ENCODE measurements around the gene PPP2R3A. TPM values are rescaled to one million over a fixed set of nuclear protein-coding genes. Genes with fewer than 3 reads are reported as not detected.

PPP2R3A gene
- total RNA-seq, 5 donors from 2014 or later (not counting 1 experiment from before 2014, with no cell fraction given), result 0.19 to 0.95 (median 0.30) TPM

GRCh38 chr3:136177876-136178275 is 212.3 kb downstream of the PPP2R3A start:
- no peaks in the 10 kb centered on the region for H3K27me3 ChIP-seq (replicated peaks in 1 of 2; ENCODE audit: control insufficient read depth in 2 of 2, extremely low read depth in 1 of 2, insufficient read depth in 2 of 2, low read length in 1 of 2)
- Mint-ChIP-seq H3K4me1 (peaks cover 61 to 70% (median 67%) of the 10 kb centered on the region in 3 donors), H3K27me3 (no peaks in the 10 kb centered on the region), H3K9me3 (no peaks in the 10 kb centered on the region), H3K4me3 (peak overlapping the region in 1 of 3 donors; percentile 60), H3K27ac (no peak overlapping the region), H3K36me3 (peaks cover 6% of the 10 kb centered on the region)
- ChIA-PET CTCF (interaction anchor here in 1 of 2 donors (0.7 to 1.4 kb wide), 2 partner anchors 18 to 575 kb away, joined by 3 read pairs; partner anchors contain the start of genes MSL2 and STAG1), POLR2A (interaction anchor here in 1 of 2 donors (0.6 kb wide), 1 partner anchor 26 kb away, joined by 4 read pairs; no protein-coding TSS in a partner anchor)
- ATAC-seq (replicated peaks in 1 of 4) (no peak), DNase-seq (no peak)
- H3K4me3 ChIP-seq (ENCODE audit: control insufficient read depth in 1 of 2, extremely low read depth in 1 of 2, low read length in 1 of 2), result no peak overlapping the region
- no CpG with 5 or more reads among the region's 4 CpGs for WGBS (ENCODE audit: insufficient coverage)
- H3K27ac ChIP-seq (ENCODE audit: low read length), result no peak overlapping the region
- H3K4me1 ChIP-seq (ENCODE audit: control insufficient read depth in 1 of 2, extremely low read depth in 1 of 2, insufficient read depth in 2 of 2, low read length in 2 of 2), result peaks cover 18 to 54% of the 10 kb centered on the region in 2 experiments
- no peaks in the 10 kb centered on the region for H3K9me3 ChIP-seq
- no peaks in the 10 kb centered on the region for H3K36me3 ChIP-seq (ENCODE audit: control insufficient read depth in 2 of 2, extremely low read depth in 1 of 2, insufficient read depth in 1 of 2, low read length in 1 of 2)

DNA sequence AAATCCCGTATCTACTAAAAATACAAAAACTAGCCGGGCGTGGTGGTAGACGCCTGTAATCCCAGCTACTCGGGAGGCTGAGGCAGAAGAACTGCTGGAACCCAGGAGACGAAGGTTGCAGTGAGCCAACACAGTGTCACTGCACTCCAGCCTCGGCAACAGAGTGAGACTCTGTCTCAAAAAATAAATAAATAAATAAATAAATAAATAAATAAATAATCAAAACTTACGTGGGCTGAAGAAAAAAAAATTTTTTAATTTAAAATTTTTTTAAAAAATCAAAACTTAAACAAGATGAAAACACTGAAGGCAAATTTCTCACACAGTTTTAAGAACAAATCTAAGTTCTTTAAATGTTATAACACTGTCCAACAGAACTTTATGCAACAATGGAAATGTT is 216.2 kb downstream of the PPP2R3A start:
- ChIA-PET CTCF (interaction anchor here (0.6 kb wide), 3 partner anchors 8 to 738 kb away, joined by 3 read pairs; no protein-coding TSS in a partner anchor), POLR2A (interaction anchor here (0.8 to 1.3 kb wide), 4 partner anchors 10 to 16 kb away, joined by 3 to 6 read pairs (median 3); no protein-coding TSS in a partner anchor)
- H3K27ac ChIP-seq (ENCODE audit: low read length), result no peak overlapping the region
- Mint-ChIP-seq H3K27ac (no peak overlapping the region), H3K36me3 (peaks cover 4% of the 10 kb centered on the region), H3K9me3 (no peaks in the 10 kb centered on the region), H3K4me1 (peaks cover 86 to 90% (median 87%) of the 10 kb centered on the region in 3 donors), H3K27me3 (no peaks in the 10 kb centered on the region), H3K4me3 (peak overlapping the region in 1 of 3 donors; percentile 88)
- no peaks in the 10 kb centered on the region for H3K9me3 ChIP-seq
- DNase-seq (no peak), ATAC-seq (replicated peaks in 1 of 4) (no peak)
- H3K27me3 ChIP-seq (replicated peaks in 1 of 2; ENCODE audit: control insufficient read depth in 2 of 2, extremely low read depth in 1 of 2, insufficient read depth in 2 of 2, low read length in 1 of 2), result no peaks in the 10 kb centered on the region
- no peaks in the 10 kb centered on the region for H3K36me3 ChIP-seq (ENCODE audit: control insufficient read depth in 2 of 2, extremely low read depth in 1 of 2, insufficient read depth in 1 of 2, low read length in 1 of 2)
- WGBS (ENCODE audit: insufficient coverage), result 100% methylated on average over 1 of the region's 8 CpGs
- no peak overlapping the region for H3K4me3 ChIP-seq (ENCODE audit: control insufficient read depth in 1 of 2, extremely low read depth in 1 of 2, low read length in 1 of 2)
- peaks cover 23 to 59% of the 10 kb centered on the region in 2 experiments for H3K4me1 ChIP-seq (ENCODE audit: control insufficient read depth in 1 of 2, extremely low read depth in 1 of 2, insufficient read depth in 2 of 2, low read length in 2 of 2)

- Mint-ChIP-seq H3K4me1 (peaks cover 88 to 94% (median 91%) of the 10 kb centered on the region in 3 donors), H3K27me3 (no peaks in the 10 kb centered on the region), H3K27ac (peak overlapping the region in 1 of 2 donors; percentile 52), H3K4me3 (peak overlapping the region in 1 of 3 donors; percentile 88), H3K36me3 (peaks cover 4% of the 10 kb centered on the region), H3K9me3 (no peaks in the 10 kb centered on the region)
- no CpG with 5 or more reads among the region's 2 CpGs for WGBS (ENCODE audit: insufficient coverage)
- no peak overlapping the region for H3K27ac ChIP-seq (ENCODE audit: low read length)
- no peak for DNase-seq
- H3K4me3 ChIP-seq (ENCODE audit: control insufficient read depth in 1 of 2, extremely low read depth in 1 of 2, low read length in 1 of 2), result no peak overlapping the region
- no peaks in the 10 kb centered on the region for H3K9me3 ChIP-seq
- H3K4me1 ChIP-seq (ENCODE audit: control insufficient read depth in 1 of 2, extremely low read depth in 1 of 2, insufficient read depth in 2 of 2, low read length in 2 of 2), result peaks cover 28 to 66% of the 10 kb centered on the region in 2 experiments
- H3K27me3 ChIP-seq (replicated peaks in 1 of 2; ENCODE audit: control insufficient read depth in 2 of 2, extremely low read depth in 1 of 2, insufficient read depth in 2 of 2, low read length in 1 of 2), result no peaks in the 10 kb centered on the region
- H3K36me3 ChIP-seq (ENCODE audit: control insufficient read depth in 2 of 2, extremely low read depth in 1 of 2, insufficient read depth in 1 of 2, low read length in 1 of 2), result peaks cover 0 to 2% of the 10 kb centered on the region in 2 donors
- POLR2A ChIA-PET, result interaction anchor here in 1 of 2 donors (0.6 kb wide), 2 partner anchors 14 to 117 kb away, joined by 3 to 10 read pairs; no protein-coding TSS in a partner anchor
- no peak for ATAC-seq (replicated peaks in 1 of 4)
- CTCF ChIA-PET, result interaction anchor here (0.6 kb wide), 3 partner anchors 10 to 545 kb away, joined by 3 to 5 read pairs (median 3); no protein-coding TSS in a partner anchor
These were observed 219.2 kb downstream of the PPP2R3A start for GRCh38 chr3:136184703-136185102.

GRCh38 chr3:136186344-136186743 is 220.8 kb downstream of the PPP2R3A start:
- H3K4me1 ChIP-seq (ENCODE audit: control insufficient read depth in 1 of 2, extremely low read depth in 1 of 2, insufficient read depth in 2 of 2, low read length in 2 of 2), result peaks cover 32 to 71% of the 10 kb centered on the region in 2 experiments
- POLR2A ChIA-PET, result no interaction called here
- DNase-seq, result peak in 11 of 35 experiments; percentile 5 to 42 (median 17)

DNA sequence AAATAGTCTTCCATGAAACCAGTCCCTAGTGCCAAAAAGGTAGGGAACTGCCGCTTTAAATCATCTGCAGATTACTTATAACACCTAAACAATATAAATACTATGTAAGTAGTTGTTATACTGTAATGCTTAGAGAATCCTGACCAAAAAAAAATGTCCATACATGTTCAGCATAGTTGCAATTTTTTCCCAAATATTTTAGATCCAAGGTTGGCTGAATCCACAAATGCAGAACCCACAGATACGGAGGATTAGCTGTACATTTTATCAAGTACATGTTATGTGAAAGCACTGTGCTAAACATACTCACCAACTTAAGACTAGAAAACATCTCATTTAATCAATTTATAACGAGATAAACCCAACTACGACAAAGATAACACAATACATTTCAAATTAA is 221.3 kb downstream of the PPP2R3A start:
- H3K9me3 ChIP-seq, result no peaks in the 10 kb centered on the region
- 60% methylated on average over 1 of the region's 4 CpGs for WGBS (ENCODE audit: insufficient coverage)
- Mint-ChIP-seq H3K27ac (peak overlapping the region in 1 of 2 donors; percentile 6), H3K36me3 (peaks cover 11% of the 10 kb centered on the region), H3K27me3 (no peaks in the 10 kb centered on the region), H3K4me1 (peaks cover 95 to 100% (median 95%) of the 10 kb centered on the region in 3 donors), H3K4me3 (peak overlapping the region; percentile 5 to 88 (median 41)), H3K9me3 (no peaks in the 10 kb centered on the region)
- H3K4me3 ChIP-seq (ENCODE audit: control insufficient read depth in 1 of 2, extremely low read depth in 1 of 2, low read length in 1 of 2), result no peak overlapping the region
- no peaks in the 10 kb centered on the region for H3K27me3 ChIP-seq (replicated peaks in 1 of 2; ENCODE audit: control insufficient read depth in 2 of 2, extremely low read depth in 1 of 2, insufficient read depth in 2 of 2, low read length in 1 of 2)
- H3K36me3 ChIP-seq (ENCODE audit: control insufficient read depth in 2 of 2, extremely low read depth in 1 of 2, insufficient read depth in 1 of 2, low read length in 1 of 2), result peaks cover 0 to 2% of the 10 kb centered on the region in 2 donors
- H3K27ac ChIP-seq (ENCODE audit: low read length), result no peak overlapping the region
- ChIA-PET POLR2A (interaction anchor here in 1 of 2 donors (0.7 kb wide), 1 partner anchor 8 kb away, joined by 4 read pairs; no protein-coding TSS in a partner anchor), CTCF (no interaction called here)
- peaks cover 33 to 73% of the 10 kb centered on the region in 2 experiments for H3K4me1 ChIP-seq (ENCODE audit: control insufficient read depth in 1 of 2, extremely low read depth in 1 of 2, insufficient read depth in 2 of 2, low read length in 2 of 2)
- ATAC-seq (replicated peaks in 1 of 4), result no peak
- DNase-seq, result no peak

More at GRCh38 chr3:136186344-136186743, 220.8 kb downstream of the PPP2R3A start:
- 0% methylated on average over 2 of the region's 3 CpGs for WGBS (ENCODE audit: insufficient coverage)
- Mint-ChIP-seq H3K4me3 (peak overlapping the region; percentile 61 to 88 (median 67)), H3K9me3 (no peaks in the 10 kb centered on the region), H3K27ac (peak overlapping the region; percentile 72 to 80), H3K36me3 (peaks cover 11% of the 10 kb centered on the region), H3K27me3 (no peaks in the 10 kb centered on the region), H3K4me1 (peaks cover 93 to 96% (median 94%) of the 10 kb centered on the region in 3 donors)
- H3K27me3 ChIP-seq (replicated peaks in 1 of 2; ENCODE audit: control insufficient read depth in 2 of 2, extremely low read depth in 1 of 2, insufficient read depth in 2 of 2, low read length in 1 of 2), result no peaks in the 10 kb centered on the region
- no peaks in the 10 kb centered on the region for H3K9me3 ChIP-seq
- ATAC-seq (replicated peaks in 1 of 4), result peak; percentile 47 to 81 (median 74)
- no peak overlapping the region for H3K27ac ChIP-seq (ENCODE audit: low read length)
- CTCF ChIA-PET, result no interaction called here
- no peak overlapping the region for H3K4me3 ChIP-seq (ENCODE audit: control insufficient read depth in 1 of 2, extremely low read depth in 1 of 2, low read length in 1 of 2)
- H3K36me3 ChIP-seq (ENCODE audit: control insufficient read depth in 2 of 2, extremely low read depth in 1 of 2, insufficient read depth in 1 of 2, low read length in 1 of 2), result peaks cover 0 to 2% of the 10 kb centered on the region in 2 donors

DNA sequence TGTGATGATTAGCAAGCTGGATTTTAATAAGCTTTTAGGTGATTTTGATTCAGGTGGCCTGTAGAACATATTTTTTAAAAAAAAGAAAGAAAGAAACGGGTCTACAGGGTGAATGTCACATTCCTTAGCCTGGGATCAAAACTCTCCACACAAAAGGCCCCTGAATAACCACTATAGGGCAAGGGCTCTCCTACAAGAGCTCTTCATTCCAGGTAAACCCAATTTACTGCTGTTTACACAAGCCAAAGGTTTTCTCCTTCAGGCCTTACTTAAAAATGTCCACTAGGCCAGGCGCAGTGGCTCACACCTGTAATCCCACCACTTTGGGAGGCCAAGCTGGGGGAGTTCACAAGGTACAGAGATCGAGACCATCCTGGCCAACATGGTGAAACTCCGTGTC is 222.3 kb downstream of the PPP2R3A start:
- peak overlapping the region; percentile 46 to 88 (median 59) for H3K4me3 Mint-ChIP-seq
- Histone ChIP-seq H3K36me3 (ENCODE audit: control insufficient read depth in 2 of 2, extremely low read depth in 1 of 2, insufficient read depth in 1 of 2, low read length in 1 of 2) (peaks cover 0 to 2% of the 10 kb centered on the region in 2 donors), H3K27me3 (replicated peaks in 1 of 2; ENCODE audit: control insufficient read depth in 2 of 2, extremely low read depth in 1 of 2, insufficient read depth in 2 of 2, low read length in 1 of 2) (no peaks in the 10 kb centered on the region), H3K4me1 (ENCODE audit: control insufficient read depth in 1 of 2, extremely low read depth in 1 of 2, insufficient read depth in 2 of 2, low read length in 2 of 2) (peaks cover 33 to 71% of the 10 kb centered on the region in 2 experiments), H3K9me3 (no peaks in the 10 kb centered on the region), H3K4me3 (ENCODE audit: control insufficient read depth in 1 of 2, extremely low read depth in 1 of 2, low read length in 1 of 2) (no peak overlapping the region), H3K27ac (ENCODE audit: low read length) (peak overlapping the region; percentile 0)
- no peaks in the 10 kb centered on the region for H3K9me3 Mint-ChIP-seq
- H3K36me3 Mint-ChIP-seq, result peaks cover 11% of the 10 kb centered on the region
- peak overlapping the region in 1 of 2 donors; percentile 34 for H3K27ac Mint-ChIP-seq
- ATAC-seq (replicated peaks in 1 of 4) (no peak), DNase-seq (no peak)
- ChIA-PET CTCF (interaction anchor here (0.6 to 0.7 kb wide), 3 partner anchors 697 to 844 kb away, joined by 3 read pairs; no protein-coding TSS in a partner anchor), POLR2A (interaction anchor here in 1 of 2 donors (0.7 kb wide), 1 partner anchor 9 kb away, joined by 4 read pairs; no protein-coding TSS in a partner anchor)
- 58% methylated on average over 2 of the region's 4 CpGs for WGBS (ENCODE audit: insufficient coverage)
- H3K27me3 Mint-ChIP-seq, result no peaks in the 10 kb centered on the region
- H3K4me1 Mint-ChIP-seq, result peaks cover 94 to 100% (median 96%) of the 10 kb centered on the region in 3 donors

Data from T-cell (primary cell).